HCT116 (cell line): ENCODE data around the gene CAPRIN1. TPM values are rescaled to one million over a fixed set of nuclear protein-coding genes. Genes with fewer than 3 reads are reported as not detected.

Experiments used
- ATAC-seq: fragments of 200-7000 bp; cut with Tn5 transposase; 2 replicates; pipeline ENCODE4 v1.9.1; 2020; ENCODE audit warnings: mild to moderate bottlenecking, moderate library complexity
- BruUV-seq: library from RNA; stranded (reverse); fragments of 400-500 nt; replicated peaks from 2 replicates; lab custom pipeline; 2021; lab: Mats Ljungman, UMichigan
- CTCF ChIA-PET: fragments of 300-600 bp; sonication (Branson Sonifier 250); formaldehyde crosslinking; loops from one replicate; lab custom pipeline; 2021; ENCODE audit warnings: antibody characterized with exemption; lab: Charles Lee
- POLR2A ChIA-PET: fragments of 300-600, 350-600 bp; sonication (Branson Sonifier 250); formaldehyde crosslinking; loops from one replicate; lab custom pipeline; 2021; ENCODE audit warnings: antibody characterized with exemption; lab: Charles Lee
- RAD21 ChIA-PET, 2 experiments: fragments of 300-600 bp; sonication (Branson Sonifier 250); formaldehyde crosslinking; loops; one replicate each; lab custom pipeline; 2023; ENCODE audit warnings: low total read pairs in 2 of 2; ENCODE audit not compliant: uncharacterized antibody in 2 of 2, unreplicated experiment in 2 of 2, low non-redundant PET in 1 of 2; lab: Charles Lee
- DNase-seq: peaks from one replicate; pipeline ENCODE4 v3.0.0-alpha.2; 2010; ENCODE audit warnings: low read depth, low spot score
- H2AFZ ChIP-seq: fragments of 200-600 bp; shearing (Covaris generic), sonication (generic); 2 replicates; pipeline ENCODE4 v1.6.1; 2017; ENCODE audit warnings: low read depth, mixed run types, mixed read lengths, antibody characterized with exemption, low read length; ENCODE audit not compliant: poor library complexity, severe bottlenecking
- H3K27ac ChIP-seq: 2 replicates; pipeline ENCODE4 v1.5.1; 2012; ENCODE audit warnings: low read depth, low read length
- H3K27me3 ChIP-seq: fragments of 200-600 bp; sonication (generic); 2 replicates; pipeline ENCODE4 v1.6.1; 2016; ENCODE audit warnings: mixed run types, low read length, mixed read lengths; ENCODE audit not compliant: insufficient read depth
- H3K36me3 ChIP-seq, 2 experiments: fragments of 200-500 bp in 1 of 2; fragments of 200-600 bp in 1 of 2; sonication (Bioruptor generic) in 1 of 2; sonication (generic) in 1 of 2; 2 replicates each; pipeline versions ENCODE4 v1.5.1 to v1.6.1; 2014 to 2016; ENCODE audit warnings: low read length in 2 of 2, inconsistent platforms in 1 of 2, mixed read lengths in 1 of 2, mixed run types in 1 of 2; ENCODE audit not compliant: insufficient read depth in 2 of 2, control insufficient read depth in 1 of 2
- H3K4me1 ChIP-seq, 2 experiments: fragments of 200-600 bp in 1 of 2; sonication (generic) in 1 of 2; 2 replicates each; pipeline versions ENCODE4 v1.5.1 to v1.6.1; 2012 to 2017; ENCODE audit warnings: low read length in 2 of 2, inconsistent platforms in 1 of 2, mild to moderate bottlenecking in 1 of 2, mixed read lengths in 1 of 2, mixed run types in 1 of 2, moderate library complexity in 1 of 2; ENCODE audit not compliant: insufficient read depth in 2 of 2, control insufficient read depth in 1 of 2
- H3K4me2 ChIP-seq: fragments of 200-600 bp; sonication (generic); 2 replicates; pipeline ENCODE4 v1.6.1; 2017; ENCODE audit warnings: mixed run types, low read length, mixed read lengths
- H3K4me3 ChIP-seq, 2 experiments: fragments of 200-600 bp in 1 of 2; sonication (generic) in 1 of 2; replicated peaks in 1 of 2; 2 replicates each; pipeline ENCODE4 v1.5.1; 2011 to 2016; ENCODE audit warnings: low read length in 2 of 2, control low read depth in 1 of 2, low read depth in 1 of 2, mild to moderate bottlenecking in 1 of 2, mixed read lengths in 1 of 2, mixed run types in 1 of 2
- H3K79me2 ChIP-seq: fragments of 200-600 bp; sonication (generic); 2 replicates; pipeline ENCODE4 v1.6.1; 2017; ENCODE audit warnings: mild to moderate bottlenecking, mixed run types, low read length, moderate library complexity, mixed read lengths; ENCODE audit not compliant: insufficient read depth
- H3K9ac ChIP-seq: fragments of 200-600 bp; sonication (generic); 2 replicates; pipeline ENCODE4 v1.6.1; 2016; ENCODE audit warnings: low read length, mixed read lengths
- H3K9me2 ChIP-seq: fragments of 200-600 bp; sonication (generic), shearing (Covaris generic); 2 replicates; pipeline ENCODE4 v1.6.1; 2017; ENCODE audit warnings: mixed run types, mild to moderate bottlenecking, moderate library complexity; ENCODE audit not compliant: insufficient read depth
- H3K9me3 ChIP-seq, 2 experiments: fragments of 200-500 bp in 1 of 2; fragments of 200-600 bp in 1 of 2; sonication (Bioruptor generic) in 1 of 2; sonication (generic) in 1 of 2; 2 replicates each; pipeline ENCODE4 v1.6.1; 2014 to 2017; ENCODE audit warnings: low read length in 2 of 2, mixed read lengths in 2 of 2, inconsistent platforms in 1 of 2, low read depth in 1 of 2, mild to moderate bottlenecking in 1 of 2, mixed run types in 1 of 2, moderate library complexity in 1 of 2; ENCODE audit not compliant: control insufficient read depth in 1 of 2, insufficient read depth in 1 of 2
- H4K20me1 ChIP-seq: fragments of 200-600 bp; sonication (generic), shearing (Covaris generic); 2 replicates; pipeline ENCODE4 v1.6.1; 2017; ENCODE audit warnings: mixed run types, mild to moderate bottlenecking, moderate library complexity; ENCODE audit not compliant: insufficient read depth
- ATF3 ChIP-seq: IDR thresholded peaks from 2 replicates; pipeline ENCODE4 v1.6.1; 2012
- CBX3 ChIP-seq: IDR thresholded peaks from 2 replicates; pipeline ENCODE4 v1.6.1; 2012; ENCODE audit warnings: low read depth
- CEBPB ChIP-seq: IDR thresholded peaks from 2 replicates; pipeline ENCODE4 v1.6.1; 2012; ENCODE audit warnings: low read depth
- EGR1 ChIP-seq: IDR thresholded peaks from 2 replicates; pipeline ENCODE4 v1.6.1; 2012; ENCODE audit warnings: low read depth
- EZH2 ChIP-seq: fragments of 200-600 bp; sonication (generic); IDR thresholded peaks from 2 replicates; pipeline ENCODE4 v1.6.1; 2017; ENCODE audit warnings: antibody characterized with exemption, mixed run types
- JUND ChIP-seq: IDR thresholded peaks from 2 replicates; pipeline ENCODE4 v1.6.1; 2012
- SIN3A ChIP-seq: IDR thresholded peaks from 2 replicates; pipeline ENCODE4 v1.6.1; 2012; ENCODE audit warnings: low read depth
- SP1 ChIP-seq: IDR thresholded peaks from 2 replicates; pipeline ENCODE4 v1.6.1; 2012; ENCODE audit warnings: low read depth
- ZNF274 ChIP-seq: fragments of 200-500 bp; sonication (Bioruptor generic); IDR thresholded peaks from 2 replicates; pipeline ENCODE4 v1.6.1; 2014; ENCODE audit warnings: mild to moderate bottlenecking, low read depth, low read length, inconsistent platforms
- intact Hi-C: fragments of 100-400 bp; cut with micrococcal nuclease; formaldehyde crosslinking; loops from 2 replicates; pipeline ENCODE4 v1.10.0; 2022
- total RNA-seq: library from RNA; stranded (reverse); gene quantifications from one replicate; pipeline ENCODE4 v1.2.1, GENCODE V29; 2021; ENCODE audit not compliant: unreplicated experiment
- TF ChIP-seq, protein P1 (sequence below): IDR thresholded peaks from 2 replicates; pipeline ENCODE4 v1.6.1; 2011; ENCODE audit warnings: mild to moderate bottlenecking, low read length, moderate library complexity; ENCODE audit not compliant: insufficient replicate concordance; ENCODE audit errors: extremely low read depth
- TF ChIP-seq, protein P2 (sequence below): IDR thresholded peaks from 2 replicates; pipeline ENCODE4 v1.6.1; 2012

CAPRIN1 gene
- total RNA-seq, 1 experiment from 2014 or later: 285 TPM

GRCh38 chr11:34146411-34146810 lies 94.9 kb downstream of the CAPRIN1 start:
- Histone ChIP-seq H3K27ac (no peak overlapping the region), H3K4me3 (no peak overlapping the region), H3K4me2 (no peak overlapping the region), H3K9ac (no peak overlapping the region), H3K9me2 (no peaks in the 10 kb centered on the region), H3K27me3 (no peaks in the 10 kb centered on the region), H3K9me3 (no peaks in the 10 kb centered on the region), H4K20me1 (0 out of 2 replicates have a peak, but pooled peaks cover 3% of the 10 kb centered on the region), H3K79me2 (peaks cover 5% of the 10 kb centered on the region; the same call in 1 of the 2 replicates), H3K4me1 (no peaks in the 10 kb centered on the region), H2AFZ (no peak overlapping the region), H3K36me3 (peaks cover 54 to 67% of the 10 kb centered on the region in 2 experiments)
- intact Hi-C loops: no loop called here
- BruUV-seq: TSS peak; percentile 47
- TF ChIP-seq SP1 (no peak), EZH2 (no peak), EGR1 (no peak), JUND (no peak), CBX3 (no peak), ATF3 (no peak), CEBPB (no peak), SIN3A (no peak), ZNF274 (no peak)
- TF ChIP-seq, protein P1, sequence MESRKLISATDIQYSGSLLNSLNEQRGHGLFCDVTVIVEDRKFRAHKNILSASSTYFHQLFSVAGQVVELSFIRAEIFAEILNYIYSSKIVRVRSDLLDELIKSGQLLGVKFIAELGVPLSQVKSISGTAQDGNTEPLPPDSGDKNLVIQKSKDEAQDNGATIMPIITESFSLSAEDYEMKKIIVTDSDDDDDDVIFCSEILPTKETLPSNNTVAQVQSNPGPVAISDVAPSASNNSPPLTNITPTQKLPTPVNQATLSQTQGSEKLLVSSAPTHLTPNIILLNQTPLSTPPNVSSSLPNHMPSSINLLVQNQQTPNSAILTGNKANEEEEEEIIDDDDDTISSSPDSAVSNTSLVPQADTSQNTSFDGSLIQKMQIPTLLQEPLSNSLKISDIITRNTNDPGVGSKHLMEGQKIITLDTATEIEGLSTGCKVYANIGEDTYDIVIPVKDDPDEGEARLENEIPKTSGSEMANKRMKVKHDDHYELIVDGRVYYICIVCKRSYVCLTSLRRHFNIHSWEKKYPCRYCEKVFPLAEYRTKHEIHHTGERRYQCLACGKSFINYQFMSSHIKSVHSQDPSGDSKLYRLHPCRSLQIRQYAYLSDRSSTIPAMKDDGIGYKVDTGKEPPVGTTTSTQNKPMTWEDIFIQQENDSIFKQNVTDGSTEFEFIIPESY: no peak
- TF ChIP-seq, protein P2, sequence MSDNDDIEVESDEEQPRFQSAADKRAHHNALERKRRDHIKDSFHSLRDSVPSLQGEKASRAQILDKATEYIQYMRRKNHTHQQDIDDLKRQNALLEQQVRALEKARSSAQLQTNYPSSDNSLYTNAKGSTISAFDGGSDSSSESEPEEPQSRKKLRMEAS: no peak
- CTCF ChIA-PET: no interaction called here
- RAD21 ChIA-PET: no interaction called here
- no peak for ATAC-seq
- POLR2A ChIA-PET: no interaction called here
- no peak for DNase-seq
